Measurements from ENCODE around the gene ASCC3.

ASCC3 gene

DNA sequence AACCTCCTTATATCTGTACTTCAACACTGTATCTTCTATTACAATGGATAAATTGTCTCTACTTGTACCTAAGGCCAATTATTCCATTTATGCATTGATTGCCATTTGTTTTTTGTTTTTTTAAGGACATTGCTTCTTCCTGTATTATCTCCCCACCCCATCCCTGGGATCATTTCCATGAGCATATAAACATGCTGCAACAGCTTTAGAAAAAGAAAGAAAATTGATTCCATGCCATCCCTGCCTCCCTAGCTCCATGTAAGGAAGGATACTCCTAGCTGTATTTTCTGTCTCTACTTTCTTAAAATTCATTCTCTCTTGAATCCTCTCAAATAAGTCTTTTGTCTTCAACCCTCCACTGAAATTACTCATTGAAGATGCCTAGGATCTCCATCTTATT lies 314.6 kb downstream of the ASCC3 start:
- H3K27ac ChIP-seq, result no peak overlapping the region
- TF ChIP-seq, protein P1, sequence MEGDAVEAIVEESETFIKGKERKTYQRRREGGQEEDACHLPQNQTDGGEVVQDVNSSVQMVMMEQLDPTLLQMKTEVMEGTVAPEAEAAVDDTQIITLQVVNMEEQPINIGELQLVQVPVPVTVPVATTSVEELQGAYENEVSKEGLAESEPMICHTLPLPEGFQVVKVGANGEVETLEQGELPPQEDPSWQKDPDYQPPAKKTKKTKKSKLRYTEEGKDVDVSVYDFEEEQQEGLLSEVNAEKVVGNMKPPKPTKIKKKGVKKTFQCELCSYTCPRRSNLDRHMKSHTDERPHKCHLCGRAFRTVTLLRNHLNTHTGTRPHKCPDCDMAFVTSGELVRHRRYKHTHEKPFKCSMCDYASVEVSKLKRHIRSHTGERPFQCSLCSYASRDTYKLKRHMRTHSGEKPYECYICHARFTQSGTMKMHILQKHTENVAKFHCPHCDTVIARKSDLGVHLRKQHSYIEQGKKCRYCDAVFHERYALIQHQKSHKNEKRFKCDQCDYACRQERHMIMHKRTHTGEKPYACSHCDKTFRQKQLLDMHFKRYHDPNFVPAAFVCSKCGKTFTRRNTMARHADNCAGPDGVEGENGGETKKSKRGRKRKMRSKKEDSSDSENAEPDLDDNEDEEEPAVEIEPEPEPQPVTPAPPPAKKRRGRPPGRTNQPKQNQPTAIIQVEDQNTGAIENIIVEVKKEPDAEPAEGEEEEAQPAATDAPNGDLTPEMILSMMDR (IDR thresholded peaks at IDR 0.05), result no peak
- TF ChIP-seq ZFX (IDR thresholded peaks at IDR 0.05; ENCODE audit: borderline replicate concordance), result no peak

DNA sequence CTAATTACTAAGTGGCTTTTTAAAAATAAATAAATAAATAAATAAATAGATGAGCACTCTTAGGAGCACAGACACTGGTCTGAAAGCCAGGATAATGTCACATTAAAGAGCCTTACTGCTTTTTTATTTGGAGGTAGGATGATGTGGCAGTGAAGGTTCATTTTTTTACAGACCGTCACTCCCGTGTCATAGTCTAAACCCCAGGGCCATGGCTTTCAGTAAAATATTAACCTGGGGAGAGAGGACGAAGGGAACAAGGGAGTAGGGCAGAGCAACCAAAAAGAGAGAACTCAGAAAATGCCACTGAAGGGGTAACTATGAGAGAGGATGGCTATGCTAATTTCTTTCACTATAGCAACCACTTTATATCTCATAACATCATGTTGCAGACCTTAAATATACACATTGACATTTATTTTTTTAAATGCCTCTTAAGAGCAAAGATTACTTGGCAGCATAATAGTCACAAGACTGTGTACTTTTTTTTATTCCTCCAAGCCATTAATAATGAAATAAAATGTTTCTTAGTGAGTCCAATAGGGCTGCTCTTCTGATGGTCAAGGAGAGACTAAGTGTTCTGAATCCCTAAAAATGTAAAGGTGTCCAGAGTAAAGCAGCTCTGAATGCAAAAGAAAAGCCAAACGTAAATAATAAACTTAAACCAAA lies 315.6 kb downstream of the ASCC3 start:
- no peak for TF ChIP-seq ZFX (IDR thresholded peaks at IDR 0.05; ENCODE audit: borderline replicate concordance)
- TF ChIP-seq, protein P1 (IDR thresholded peaks at IDR 0.05), result no peak
- no peak overlapping the region for H3K27ac ChIP-seq

DNA sequence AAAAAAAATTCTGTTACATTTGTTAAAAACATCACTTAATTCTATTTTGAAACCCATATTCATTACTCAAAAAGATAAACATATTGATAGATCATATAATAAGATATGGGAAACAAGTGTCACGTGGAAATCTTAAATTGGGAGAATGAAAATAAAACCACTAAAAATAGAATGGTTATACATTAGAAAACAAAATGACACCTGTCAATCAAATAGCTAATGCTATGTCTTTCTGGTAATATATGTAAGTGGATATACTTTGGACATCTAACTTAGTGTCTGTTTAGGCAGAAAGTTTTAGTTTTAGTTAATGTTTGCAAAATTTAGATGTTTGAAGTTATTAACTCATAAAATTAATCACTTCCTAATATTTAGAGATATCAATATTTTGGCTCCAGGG lies 321.3 kb downstream of the ASCC3 start:
- no peak overlapping the region for H3K27ac ChIP-seq
- TF ChIP-seq, protein P1 (IDR thresholded peaks at IDR 0.05), result no peak
- TF ChIP-seq ZFX (IDR thresholded peaks at IDR 0.05; ENCODE audit: borderline replicate concordance), result no peak

DNA sequence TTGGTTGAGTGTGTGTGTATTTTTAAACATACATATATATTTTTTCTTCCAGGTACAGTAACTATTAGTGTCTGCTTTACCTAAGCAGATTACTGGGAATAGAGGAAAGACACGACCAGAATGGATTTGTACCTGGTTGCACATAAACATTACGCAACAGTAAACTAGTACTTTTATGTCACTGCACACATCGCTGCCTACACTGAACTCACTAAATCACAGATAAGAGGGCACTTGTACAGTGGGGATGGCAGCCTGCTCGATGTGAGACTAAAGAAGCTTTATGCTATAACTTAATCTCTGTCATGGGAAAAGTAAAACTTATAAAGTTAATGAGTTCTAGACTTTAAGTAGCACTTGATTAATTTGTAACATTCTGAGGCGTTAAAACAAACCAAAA lies 326.9 kb downstream of the ASCC3 start:
- no peak overlapping the region for H3K27ac ChIP-seq
- TF ChIP-seq ZFX (IDR thresholded peaks at IDR 0.05; ENCODE audit: borderline replicate concordance), result no peak
- TF ChIP-seq, protein P1 (IDR thresholded peaks at IDR 0.05), result no peak

DNA sequence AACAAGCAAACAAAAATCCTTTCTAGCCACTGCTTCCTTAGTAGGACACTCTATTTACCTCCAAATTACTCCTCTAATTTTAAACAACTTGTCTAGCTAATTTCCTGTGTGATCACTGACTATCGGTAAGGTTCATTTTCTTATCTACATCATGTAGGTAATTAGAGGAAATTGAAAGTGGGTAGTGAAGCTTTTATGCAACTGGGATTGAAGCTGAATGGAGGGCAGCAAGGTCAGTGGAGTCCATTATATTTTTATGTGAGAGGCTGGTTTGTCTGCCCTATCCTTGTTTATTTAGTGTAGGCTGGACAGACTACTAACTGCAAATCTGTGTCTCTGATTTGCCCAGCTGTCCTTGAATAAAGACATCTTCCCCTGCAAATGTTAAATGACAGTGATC lies 327.9 kb downstream of the ASCC3 start:
- H3K27ac ChIP-seq, result no peak overlapping the region
- TF ChIP-seq, protein P1 (IDR thresholded peaks at IDR 0.05), result no peak
- no peak for TF ChIP-seq ZFX (IDR thresholded peaks at IDR 0.05; ENCODE audit: borderline replicate concordance)

DNA sequence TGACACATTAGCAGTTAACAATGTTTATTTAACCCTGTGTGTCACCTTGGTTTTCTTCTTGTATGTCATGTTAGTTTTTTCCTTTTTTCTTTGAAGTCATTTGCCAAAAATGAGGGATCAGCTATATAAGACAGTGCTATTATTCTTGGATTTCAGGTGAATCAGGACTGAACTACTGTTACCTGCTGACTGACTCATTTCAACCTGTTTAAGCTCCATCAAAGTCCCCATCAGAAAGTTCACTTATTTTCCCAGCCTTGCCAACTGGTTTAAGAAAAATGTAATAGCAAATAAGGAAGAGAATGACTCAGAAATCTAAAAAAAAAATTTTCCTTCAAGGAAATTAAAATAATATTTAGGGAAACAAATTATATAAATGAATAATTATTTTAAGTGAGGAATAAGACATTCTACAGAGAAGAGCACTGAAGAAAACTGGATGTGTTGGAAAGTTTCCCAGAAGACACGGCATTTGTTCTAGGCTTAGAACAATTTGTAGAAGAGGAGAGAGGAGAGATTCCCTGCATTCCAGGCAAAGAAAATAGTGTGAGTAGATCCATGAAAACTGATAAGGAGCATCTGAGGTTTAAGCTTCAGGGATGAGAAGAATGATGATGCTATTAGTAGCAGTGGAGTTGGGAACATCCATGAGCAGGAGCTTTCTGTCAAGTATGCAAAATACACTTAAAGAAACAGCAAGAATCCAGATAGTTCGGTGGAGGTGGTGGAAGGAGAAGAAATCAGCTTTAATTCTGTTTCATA lies 331.5 kb downstream of the ASCC3 start:
- H3K27ac ChIP-seq, result no peak overlapping the region
- TF ChIP-seq, protein P1 (IDR thresholded peaks at IDR 0.05), result no peak
- TF ChIP-seq ZFX (IDR thresholded peaks at IDR 0.05; ENCODE audit: borderline replicate concordance), result no peak

DNA sequence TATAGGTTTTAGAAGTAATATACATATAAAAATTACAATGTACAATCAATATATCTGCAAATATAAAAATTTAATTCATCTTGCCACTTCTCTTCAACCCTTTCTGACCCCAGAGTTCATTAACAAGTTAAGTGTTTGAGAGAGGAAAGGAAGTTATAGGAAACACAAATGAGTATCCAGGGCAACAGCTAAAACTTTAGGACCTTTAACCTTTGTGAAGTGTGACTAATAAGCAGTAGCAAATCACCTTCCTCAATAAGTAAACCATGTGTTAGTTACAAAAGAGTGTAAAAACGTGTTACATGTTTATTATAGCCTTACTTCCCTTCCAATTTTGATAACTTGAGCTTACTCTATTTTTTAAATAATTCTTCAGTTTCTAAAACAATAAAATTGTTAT lies 343.0 kb downstream of the ASCC3 start:
- no peak overlapping the region for H3K27ac ChIP-seq
- TF ChIP-seq ZFX (IDR thresholded peaks at IDR 0.05; ENCODE audit: borderline replicate concordance), result no peak
- TF ChIP-seq, protein P1 (IDR thresholded peaks at IDR 0.05), result no peak

Data from 22Rv1 (cell line).